ENCODE measurements around the gene VAV3. TPM values are rescaled to one million over a fixed set of nuclear protein-coding genes. Genes with fewer than 3 reads are reported as not detected.

VAV3 gene
- polyA plus RNA-seq, 1 donor (not counting 4 experiments of a cell fraction or from before 2014, with no cell fraction given), result 19.6 TPM

- Histone ChIP-seq H4K20me1 (ENCODE audit: control insufficient read depth, extremely low read depth, insufficient read depth, low read length) (no peaks in the 10 kb centered on the region), H3K27me3 (ENCODE audit: control insufficient read depth, extremely low read depth, insufficient read depth, low read length) (no peaks in the 10 kb centered on the region), H3K4me1 (ENCODE audit: control insufficient read depth, extremely low read depth, insufficient read depth, low read length) (no peaks in the 10 kb centered on the region), H3K4me3 (ENCODE audit: control insufficient read depth in 2 of 3, extremely low read depth in 1 of 3, insufficient read depth in 2 of 3, low read depth in 1 of 3, low read length in 3 of 3) (no peak overlapping the region), H3K9me3 (ENCODE audit: control insufficient read depth, low read depth, low read length) (no peaks in the 10 kb centered on the region), H3K9ac (ENCODE audit: control insufficient read depth, extremely low read depth, insufficient read depth, low read length) (no peak overlapping the region), H3K4me2 (ENCODE audit: control insufficient read depth, extremely low read depth, insufficient read depth, low read depth, low read length) (no peak overlapping the region), H3K27ac (ENCODE audit: control insufficient read depth, insufficient read depth, low read length) (no peak overlapping the region), H3K36me3 (ENCODE audit: control insufficient read depth in 2 of 2, extremely low read depth in 1 of 2, insufficient read depth in 2 of 2, low read length in 2 of 2) (no peaks in the 10 kb centered on the region), H3K9me1 (ENCODE audit: control insufficient read depth, extremely low read depth, insufficient read depth, low read length) (no peaks in the 10 kb centered on the region), H3K79me2 (ENCODE audit: control insufficient read depth, insufficient read depth, low read length) (no peaks in the 10 kb centered on the region), H2AFZ (ENCODE audit: control insufficient read depth, low read length) (no peak overlapping the region)
- DNase-seq (ENCODE audit: low read depth, low spot score), result no peak
- no peak for FAIRE-seq
- dilution Hi-C loops (cut with MboI; ENCODE audit: extremely low pct_ligation_motif_present, low sequenced_read_pairs), result no loop called here
- TF ChIP-seq EZH2 (IDR thresholded peaks at IDR 0.05; ENCODE audit: low read length), result no peak
- no peak for TF ChIP-seq CTCF (optimal IDR thresholded peaks at IDR 0.05 in 1 of 3, IDR thresholded peaks at IDR 0.05 in 1 of 3, conservative IDR thresholded peaks at IDR 0.05 in 1 of 3; ENCODE audit: extremely low read depth in 1 of 3, insufficient read depth in 2 of 3, low read length in 3 of 3)
Measured at GRCh38 chr1:107821340-107821739, 143.6 kb downstream of the VAV3 start.

- Histone ChIP-seq H3K27me3 (ENCODE audit: control insufficient read depth, extremely low read depth, insufficient read depth, low read length) (no peaks in the 10 kb centered on the region), H3K9me3 (ENCODE audit: control insufficient read depth, low read depth, low read length) (no peaks in the 10 kb centered on the region), H3K79me2 (ENCODE audit: control insufficient read depth, insufficient read depth, low read length) (no peaks in the 10 kb centered on the region), H3K9me1 (ENCODE audit: control insufficient read depth, extremely low read depth, insufficient read depth, low read length) (no peaks in the 10 kb centered on the region), H2AFZ (ENCODE audit: control insufficient read depth, low read length) (no peak overlapping the region), H4K20me1 (ENCODE audit: control insufficient read depth, extremely low read depth, insufficient read depth, low read length) (no peaks in the 10 kb centered on the region), H3K36me3 (ENCODE audit: control insufficient read depth in 2 of 2, extremely low read depth in 1 of 2, insufficient read depth in 2 of 2, low read length in 2 of 2) (no peaks in the 10 kb centered on the region), H3K27ac (ENCODE audit: control insufficient read depth, insufficient read depth, low read length) (no peak overlapping the region), H3K9ac (ENCODE audit: control insufficient read depth, extremely low read depth, insufficient read depth, low read length) (no peak overlapping the region), H3K4me2 (ENCODE audit: control insufficient read depth, extremely low read depth, insufficient read depth, low read depth, low read length) (no peak overlapping the region), H3K4me1 (ENCODE audit: control insufficient read depth, extremely low read depth, insufficient read depth, low read length) (no peaks in the 10 kb centered on the region), H3K4me3 (ENCODE audit: control insufficient read depth in 2 of 3, extremely low read depth in 1 of 3, insufficient read depth in 2 of 3, low read depth in 1 of 3, low read length in 3 of 3) (no peak overlapping the region)
- no peak for TF ChIP-seq CTCF (optimal IDR thresholded peaks at IDR 0.05 in 1 of 3, IDR thresholded peaks at IDR 0.05 in 1 of 3, conservative IDR thresholded peaks at IDR 0.05 in 1 of 3; ENCODE audit: extremely low read depth in 1 of 3, insufficient read depth in 2 of 3, low read length in 3 of 3)
- TF ChIP-seq EZH2 (IDR thresholded peaks at IDR 0.05; ENCODE audit: low read length), result no peak
- FAIRE-seq (no peak), DNase-seq (ENCODE audit: low read depth, low spot score) (no peak)
- dilution Hi-C loops (cut with MboI; ENCODE audit: extremely low pct_ligation_motif_present, low sequenced_read_pairs), result no loop called here
Measured at GRCh38 chr1:107820801-107821200, 144.2 kb downstream of the VAV3 start.
